Keratinocyte (primary cell): Measurements from ENCODE around the gene CORO2A. TPM values are rescaled to one million over a fixed set of nuclear protein-coding genes. Genes with fewer than 3 reads are reported as not detected.

Source experiments
- DNase-seq: peaks from one replicate; pipeline ENCODE4 v3.0.0-alpha.2; 2011; ENCODE audit warnings: low read depth, missing footprints, low spot score
- FAIRE-seq: peaks from 2 replicates; lab custom pipeline; 2011; peaks lifted over from hg19 to GRCh38; lab: Jason Lieb, UNC
- H2AFZ ChIP-seq: 2 replicates; pipeline ENCODE4 v1.6.0; 2012; ENCODE audit warnings: low read length, control low read depth, inconsistent platforms; ENCODE audit not compliant: control insufficient read depth
- H3K27ac ChIP-seq: 2 replicates; pipeline ENCODE4 v1.5.1; 2011; ENCODE audit warnings: low read length; ENCODE audit not compliant: control insufficient read depth, insufficient read depth
- H3K27me3 ChIP-seq: 3 replicates; pipeline ENCODE4 v1.6.0; 2011; ENCODE audit warnings: low read length; ENCODE audit not compliant: control insufficient read depth, insufficient read depth; ENCODE audit errors: extremely low read depth
- H3K36me3 ChIP-seq, 2 experiments: 2 replicates in 1 of 2; 3 replicates in 1 of 2; pipeline ENCODE4 v1.5.1; 2011; ENCODE audit warnings: low read length in 2 of 2, mild to moderate bottlenecking in 1 of 2; ENCODE audit not compliant: control insufficient read depth in 2 of 2, insufficient read depth in 2 of 2; ENCODE audit errors: extremely low read depth in 1 of 2
- H3K4me1 ChIP-seq: 3 replicates; pipeline ENCODE4 v1.5.1; 2011; ENCODE audit warnings: low read length; ENCODE audit not compliant: control insufficient read depth, insufficient read depth; ENCODE audit errors: extremely low read depth
- H3K4me2 ChIP-seq: 3 replicates; pipeline ENCODE4 v1.6.0; 2011; ENCODE audit warnings: low read depth, low read length; ENCODE audit not compliant: control insufficient read depth, insufficient read depth; ENCODE audit errors: extremely low read depth
- H3K4me3 ChIP-seq, 3 experiments: fragments of 200-600 bp in 1 of 3; sonication (generic) in 1 of 3; 2 replicates in 2 of 3; 3 replicates in 1 of 3; pipeline ENCODE4 v1.5.1; 2011 to 2016; ENCODE audit warnings: low read length in 3 of 3, mild to moderate bottlenecking in 3 of 3, control low read depth in 2 of 3, inconsistent platforms in 1 of 3, low read depth in 1 of 3, mixed read lengths in 1 of 3, mixed run types in 1 of 3, moderate library complexity in 1 of 3; ENCODE audit not compliant: control insufficient read depth in 2 of 3, insufficient read depth in 2 of 3; ENCODE audit errors: extremely low read depth in 1 of 3
- H3K79me2 ChIP-seq: 2 replicates; pipeline ENCODE4 v1.6.0; 2012; ENCODE audit warnings: low read length; ENCODE audit not compliant: control insufficient read depth, insufficient read depth
- H3K9ac ChIP-seq: 3 replicates; pipeline ENCODE4 v1.6.0; 2011; ENCODE audit warnings: low read length; ENCODE audit not compliant: control insufficient read depth, insufficient read depth; ENCODE audit errors: extremely low read depth
- H3K9me1 ChIP-seq: 3 replicates; pipeline ENCODE4 v1.6.0; 2011; ENCODE audit warnings: low read length; ENCODE audit not compliant: control insufficient read depth, insufficient read depth; ENCODE audit errors: extremely low read depth
- H3K9me3 ChIP-seq: 2 replicates; pipeline ENCODE4 v1.5.1; 2012; ENCODE audit warnings: low read depth, low read length; ENCODE audit not compliant: control insufficient read depth
- H4K20me1 ChIP-seq: 3 replicates; pipeline ENCODE4 v1.6.0; 2011; ENCODE audit warnings: low read length; ENCODE audit not compliant: control insufficient read depth, insufficient read depth; ENCODE audit errors: extremely low read depth
- EZH2 ChIP-seq: IDR thresholded peaks from one replicate; pipeline ENCODE4 v1.6.1; 2012; ENCODE audit warnings: inconsistent platforms, mild to moderate bottlenecking, low read length, moderate library complexity
- dilution Hi-C: fragments of 300-500 bp; cut with MboI; formaldehyde crosslinking; loops from one replicate; pipeline ENCODE4 v1.7.0; 2020; ENCODE audit warnings: low sequenced_read_pairs; ENCODE audit not compliant: extremely low pct_ligation_motif_present
- polyA plus RNA-seq, 5 experiments: library from polyadenylated mRNA; depleted of rRNA in 3 of 5; stranded (reverse) in 3 of 5; stranded (forward) in 1 of 5; unstranded in 1 of 5; fragments of >200 nt; gene quantifications; 1 replicate in 1 of 5; 2 replicates in 3 of 5; 3 replicates in 1 of 5; pipeline versions ENCODE4 v1.2.1 to v1.2.3, GENCODE V29; 2011 to 2012; ENCODE audit warnings: missing spikeins in 2 of 5, low read depth in 1 of 5, low replicate concordance in 1 of 5
- TF ChIP-seq, protein P1 (sequence below), 3 experiments: IDR thresholded peaks in 1 of 3; conservative IDR thresholded peaks in 1 of 3; optimal IDR thresholded peaks in 1 of 3; 2 replicates in 2 of 3; 3 replicates in 1 of 3; pipeline versions ENCODE3 to v1.5.1; 2011; ENCODE audit warnings: low read length in 3 of 3, mild to moderate bottlenecking in 3 of 3, moderate library complexity in 2 of 3, control low read depth in 1 of 3, inconsistent platforms in 1 of 3; ENCODE audit not compliant: insufficient read depth in 2 of 3; ENCODE audit errors: extremely low read depth in 1 of 3

CORO2A gene
- polyA plus RNA-seq, 1 donor (not counting 4 experiments of a cell fraction or from before 2014, with no cell fraction given): 31.7 TPM

DNA sequence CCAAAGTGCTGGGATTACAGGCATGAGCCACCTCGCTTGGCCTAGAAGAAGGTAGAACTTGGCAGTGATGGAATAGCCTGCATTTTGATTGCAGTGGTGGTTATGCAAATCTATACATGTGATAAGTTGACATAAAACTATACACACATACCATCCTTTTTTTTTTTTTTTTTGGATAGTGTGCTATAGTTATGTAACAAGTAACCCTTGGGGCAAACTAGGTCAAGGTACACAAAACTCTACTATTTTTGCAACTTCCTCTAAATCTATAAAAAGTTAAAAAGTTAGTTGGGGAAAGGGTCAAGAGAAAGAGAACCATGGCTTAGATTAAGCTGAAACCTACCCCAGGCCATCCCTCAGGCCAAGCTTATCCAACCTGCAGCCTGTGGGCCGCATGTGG, 84.5 kb downstream of the CORO2A start:
- DNase-seq (no peak), FAIRE-seq (no peak)
- no peaks in the 10 kb centered on the region for H3K9me1 ChIP-seq
- no peak overlapping the region for H3K4me3 ChIP-seq
- H4K20me1 ChIP-seq: no peaks in the 10 kb centered on the region
- no peaks in the 10 kb centered on the region for H3K27me3 ChIP-seq
- TF ChIP-seq, protein P1, sequence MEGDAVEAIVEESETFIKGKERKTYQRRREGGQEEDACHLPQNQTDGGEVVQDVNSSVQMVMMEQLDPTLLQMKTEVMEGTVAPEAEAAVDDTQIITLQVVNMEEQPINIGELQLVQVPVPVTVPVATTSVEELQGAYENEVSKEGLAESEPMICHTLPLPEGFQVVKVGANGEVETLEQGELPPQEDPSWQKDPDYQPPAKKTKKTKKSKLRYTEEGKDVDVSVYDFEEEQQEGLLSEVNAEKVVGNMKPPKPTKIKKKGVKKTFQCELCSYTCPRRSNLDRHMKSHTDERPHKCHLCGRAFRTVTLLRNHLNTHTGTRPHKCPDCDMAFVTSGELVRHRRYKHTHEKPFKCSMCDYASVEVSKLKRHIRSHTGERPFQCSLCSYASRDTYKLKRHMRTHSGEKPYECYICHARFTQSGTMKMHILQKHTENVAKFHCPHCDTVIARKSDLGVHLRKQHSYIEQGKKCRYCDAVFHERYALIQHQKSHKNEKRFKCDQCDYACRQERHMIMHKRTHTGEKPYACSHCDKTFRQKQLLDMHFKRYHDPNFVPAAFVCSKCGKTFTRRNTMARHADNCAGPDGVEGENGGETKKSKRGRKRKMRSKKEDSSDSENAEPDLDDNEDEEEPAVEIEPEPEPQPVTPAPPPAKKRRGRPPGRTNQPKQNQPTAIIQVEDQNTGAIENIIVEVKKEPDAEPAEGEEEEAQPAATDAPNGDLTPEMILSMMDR (optimal IDR thresholded peaks at IDR 0.05 in 1 of 3, IDR thresholded peaks at IDR 0.05 in 1 of 3, conservative IDR thresholded peaks at IDR 0.05 in 1 of 3; ENCODE audit: extremely low read depth in 1 of 3, insufficient read depth in 2 of 3, low read length in 3 of 3): no peak
- TF ChIP-seq EZH2: no peak
- no peak overlapping the region for H2AFZ ChIP-seq
- H3K9ac ChIP-seq: no peak overlapping the region
- dilution Hi-C loops: no loop called here
- H3K79me2 ChIP-seq: peaks cover 13% of the 10 kb centered on the region
- H3K27ac ChIP-seq: no peak overlapping the region
- H3K9me3 ChIP-seq: no peaks in the 10 kb centered on the region
- no peak overlapping the region for H3K4me2 ChIP-seq
- no peaks in the 10 kb centered on the region for H3K4me1 ChIP-seq
- peaks cover 11 to 15% of the 10 kb centered on the region in 2 experiments for H3K36me3 ChIP-seq

DNA sequence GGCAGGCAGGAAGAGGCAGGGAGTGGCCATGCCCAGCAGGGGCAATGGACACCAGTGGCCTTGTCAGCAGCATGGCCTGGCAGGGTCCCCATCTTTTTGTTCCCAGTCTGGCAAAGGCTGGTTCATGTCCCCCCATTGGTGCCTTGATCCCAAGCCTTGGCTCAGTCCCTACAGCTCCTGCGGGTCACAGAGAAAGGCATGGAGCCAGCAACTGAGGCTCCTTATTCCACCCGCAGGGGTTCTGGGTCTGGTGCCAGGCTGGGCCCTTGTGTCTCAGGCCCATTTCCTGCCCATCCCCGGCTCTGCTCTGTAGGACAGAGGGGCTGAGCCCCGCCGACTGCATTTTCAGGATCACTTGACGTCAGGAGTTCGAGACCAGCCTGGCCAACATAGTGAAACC, 87.4 kb downstream of the CORO2A start:
- peaks cover 21% of the 10 kb centered on the region for H3K79me2 ChIP-seq
- H2AFZ ChIP-seq: no peak overlapping the region
- H3K9ac ChIP-seq: no peak overlapping the region
- H3K27me3 ChIP-seq: no peaks in the 10 kb centered on the region
- no peak for DNase-seq
- TF ChIP-seq EZH2: no peak
- TF ChIP-seq, protein P1 (optimal IDR thresholded peaks at IDR 0.05 in 1 of 3, IDR thresholded peaks at IDR 0.05 in 1 of 3, conservative IDR thresholded peaks at IDR 0.05 in 1 of 3; ENCODE audit: extremely low read depth in 1 of 3, insufficient read depth in 2 of 3, low read length in 3 of 3): no peak
- H3K9me3 ChIP-seq: no peaks in the 10 kb centered on the region
- no peak overlapping the region for H3K4me3 ChIP-seq
- H3K36me3 ChIP-seq: peaks cover 7 to 12% of the 10 kb centered on the region in 2 experiments
- no peaks in the 10 kb centered on the region for H4K20me1 ChIP-seq
- FAIRE-seq: no peak
- peaks cover 11% of the 10 kb centered on the region for H3K4me1 ChIP-seq
- no peak overlapping the region for H3K4me2 ChIP-seq
- dilution Hi-C loops: no loop called here
- H3K27ac ChIP-seq: no peak overlapping the region
- no peaks in the 10 kb centered on the region for H3K9me1 ChIP-seq
